ENCODE data around the gene TIRAP.

The TIRAP gene

GRCh38 chr11:126338346-126339055 lies 55.6 kb downstream of the TIRAP start:
- TF ChIP-seq, protein P1, sequence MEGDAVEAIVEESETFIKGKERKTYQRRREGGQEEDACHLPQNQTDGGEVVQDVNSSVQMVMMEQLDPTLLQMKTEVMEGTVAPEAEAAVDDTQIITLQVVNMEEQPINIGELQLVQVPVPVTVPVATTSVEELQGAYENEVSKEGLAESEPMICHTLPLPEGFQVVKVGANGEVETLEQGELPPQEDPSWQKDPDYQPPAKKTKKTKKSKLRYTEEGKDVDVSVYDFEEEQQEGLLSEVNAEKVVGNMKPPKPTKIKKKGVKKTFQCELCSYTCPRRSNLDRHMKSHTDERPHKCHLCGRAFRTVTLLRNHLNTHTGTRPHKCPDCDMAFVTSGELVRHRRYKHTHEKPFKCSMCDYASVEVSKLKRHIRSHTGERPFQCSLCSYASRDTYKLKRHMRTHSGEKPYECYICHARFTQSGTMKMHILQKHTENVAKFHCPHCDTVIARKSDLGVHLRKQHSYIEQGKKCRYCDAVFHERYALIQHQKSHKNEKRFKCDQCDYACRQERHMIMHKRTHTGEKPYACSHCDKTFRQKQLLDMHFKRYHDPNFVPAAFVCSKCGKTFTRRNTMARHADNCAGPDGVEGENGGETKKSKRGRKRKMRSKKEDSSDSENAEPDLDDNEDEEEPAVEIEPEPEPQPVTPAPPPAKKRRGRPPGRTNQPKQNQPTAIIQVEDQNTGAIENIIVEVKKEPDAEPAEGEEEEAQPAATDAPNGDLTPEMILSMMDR (IDR thresholded peaks at IDR 0.05; ENCODE audit: low read depth, low read length): no peak
- H3K4me3 ChIP-seq (ENCODE audit: low read depth, low read length): no peak overlapping the region
- in situ Hi-C loops (cut with HindIII; ENCODE audit: low sequenced_read_pairs): no loop called here
- DNase-seq (ENCODE audit: low read depth, low spot score): no peak

GRCh38 chr11:126339073-126339862 lies 56.4 kb downstream of the TIRAP start:
- no peak for DNase-seq (ENCODE audit: low read depth, low spot score)
- TF ChIP-seq, protein P1 (IDR thresholded peaks at IDR 0.05; ENCODE audit: low read depth, low read length): no peak
- H3K4me3 ChIP-seq (ENCODE audit: low read depth, low read length): no peak overlapping the region
- in situ Hi-C loops (cut with HindIII; ENCODE audit: low sequenced_read_pairs): no loop called here

DNA sequence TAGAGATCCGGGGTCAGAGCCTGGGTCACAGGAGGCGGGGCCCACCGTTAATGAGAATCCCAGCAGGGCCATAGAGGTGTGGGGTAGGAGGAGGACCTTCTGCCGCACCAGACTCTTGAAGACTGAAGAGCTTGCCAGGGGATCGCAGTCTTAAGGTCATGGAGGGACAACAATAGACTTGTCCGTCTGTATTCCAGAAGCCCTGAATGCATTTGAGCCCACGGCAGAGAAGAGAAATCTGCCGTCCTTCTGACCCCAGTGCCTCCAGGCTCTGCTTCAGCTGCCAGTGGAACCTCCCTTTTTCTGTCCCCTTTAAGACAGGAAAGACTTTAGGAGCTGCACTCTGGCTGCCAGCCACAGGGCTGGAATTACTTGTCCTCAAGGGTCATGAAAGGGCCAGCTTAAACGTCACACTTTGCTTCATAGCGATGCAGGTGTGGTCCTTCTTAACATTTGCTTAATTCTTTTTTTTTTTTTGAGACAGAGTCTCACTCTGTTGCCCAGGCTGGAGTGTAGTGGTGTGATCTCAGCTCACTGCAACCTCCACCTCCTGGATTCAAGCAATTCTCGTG lies 57.1 kb downstream of the TIRAP start:
- H3K4me3 ChIP-seq (ENCODE audit: low read depth, low read length): no peak overlapping the region
- DNase-seq (ENCODE audit: low read depth, low spot score): no peak
- TF ChIP-seq, protein P1 (IDR thresholded peaks at IDR 0.05; ENCODE audit: low read depth, low read length): no peak
- in situ Hi-C loops (cut with HindIII; ENCODE audit: low sequenced_read_pairs): no loop called here

- DNase-seq (ENCODE audit: low read depth, low spot score): no peak
- H3K4me3 ChIP-seq (ENCODE audit: low read depth, low read length): no peak overlapping the region
- TF ChIP-seq, protein P1 (IDR thresholded peaks at IDR 0.05; ENCODE audit: low read depth, low read length): no peak
- in situ Hi-C loops (cut with HindIII; ENCODE audit: low sequenced_read_pairs): no loop called here
Observed at GRCh38 chr11:126340960-126341606, 58.2 kb downstream of the TIRAP start.

DNA sequence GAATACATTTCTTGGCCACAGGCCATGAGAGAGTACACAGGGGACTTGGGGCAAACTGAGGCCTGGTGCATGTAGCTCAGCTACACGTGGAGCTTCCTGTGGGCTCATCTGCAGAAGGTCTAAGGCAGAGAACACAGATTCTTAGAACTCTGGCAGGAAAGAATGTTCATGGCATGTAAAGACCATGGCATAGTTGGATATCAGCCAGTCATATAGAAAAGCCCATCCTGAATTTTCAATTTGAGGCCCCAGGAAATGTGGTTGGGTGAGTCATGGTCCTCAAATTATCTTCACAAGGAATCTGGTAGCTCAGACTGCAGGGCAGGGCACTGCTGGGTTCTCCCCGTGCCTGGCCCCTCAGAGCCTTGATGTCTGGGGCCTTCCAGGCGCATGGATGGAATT lies 58.9 kb downstream of the TIRAP start:
- no peak overlapping the region for H3K4me3 ChIP-seq (ENCODE audit: low read depth, low read length)
- DNase-seq (ENCODE audit: low read depth, low spot score): peak; percentile 83
- in situ Hi-C loops (cut with HindIII; ENCODE audit: low sequenced_read_pairs): no loop called here
- TF ChIP-seq, protein P1 (IDR thresholded peaks at IDR 0.05; ENCODE audit: low read depth, low read length): no peak

GRCh38 chr11:126343051-126343450 lies 60.2 kb downstream of the TIRAP start:
- TF ChIP-seq, protein P1 (IDR thresholded peaks at IDR 0.05; ENCODE audit: low read depth, low read length): no peak
- H3K4me3 ChIP-seq (ENCODE audit: low read depth, low read length): no peak overlapping the region
- DNase-seq (ENCODE audit: low read depth, low spot score): no peak
- in situ Hi-C loops (cut with HindIII; ENCODE audit: low sequenced_read_pairs): no loop called here
